HG03060 (cell line): ENCODE results near the gene CCDC110.

Experiments
- ATAC-seq: cut with Tn5 transposase; IDR thresholded peaks from one replicate; pipeline ENCODE4 v1.9.1; 2021; ENCODE audit warnings: low read depth, moderate number of reproducible peaks; ENCODE audit not compliant: unreplicated experiment

CCDC110 gene

GRCh38 chr4:185473247-185473646 lies 1.7 kb upstream of the CCDC110 start:
- no peak for ATAC-seq

- no peak for ATAC-seq
These were observed 590 bp upstream of the CCDC110 start for GRCh38 chr4:185472103-185472542.

- no peak for ATAC-seq
These were observed 885 bp downstream of the CCDC110 start for GRCh38 chr4:185470501-185471195.

GRCh38 chr4:185469580-185470154 lies 1.9 kb downstream of the CCDC110 start:
- no peak for ATAC-seq

GRCh38 chr4:185468999-185469398 lies 2.5 kb downstream of the CCDC110 start:
- ATAC-seq, result no peak

GRCh38 chr4:185467991-185468390 lies 3.5 kb downstream of the CCDC110 start:
- ATAC-seq, result no peak

GRCh38 chr4:185467101-185467500 lies 4.4 kb downstream of the CCDC110 start:
- ATAC-seq, result no peak

- no peak for ATAC-seq
These were observed 5.8 kb downstream of the CCDC110 start for GRCh38 chr4:185465707-185466106.

- ATAC-seq, result no peak
These were observed 6.6 kb downstream of the CCDC110 start for GRCh38 chr4:185464887-185465286.

- no peak for ATAC-seq
These were observed 7.3 kb downstream of the CCDC110 start for GRCh38 chr4:185464183-185464582.

- ATAC-seq, result no peak
These were observed 8.0 kb downstream of the CCDC110 start for GRCh38 chr4:185463541-185463940.

GRCh38 chr4:185461565-185461964 lies 10.0 kb downstream of the CCDC110 start:
- ATAC-seq, result no peak

- no peak for ATAC-seq
These were observed 14.4 kb downstream of the CCDC110 start for GRCh38 chr4:185457136-185457535.

GRCh38 chr4:185456131-185456530 lies 15.4 kb downstream of the CCDC110 start:
- no peak for ATAC-seq

- no peak for ATAC-seq
These were observed 26.3 kb downstream of the CCDC110 start for GRCh38 chr4:185445209-185445608.

GRCh38 chr4:185441479-185441878 lies 30.1 kb downstream of the CCDC110 start:
- no peak for ATAC-seq

GRCh38 chr4:185437809-185438208 lies 33.7 kb downstream of the CCDC110 start:
- no peak for ATAC-seq

- ATAC-seq, result no peak
These were observed 36.1 kb downstream of the CCDC110 start for GRCh38 chr4:185435466-185435865.

- ATAC-seq, result no peak
These were observed 41.9 kb downstream of the CCDC110 start for GRCh38 chr4:185429660-185430059.

GRCh38 chr4:185426960-185427688 lies 44.4 kb downstream of the CCDC110 start:
- ATAC-seq, result no peak

- peak; percentile 92 for ATAC-seq
These were observed 45.7 kb downstream of the CCDC110 start, which contains the start of gene UFSP2 for GRCh38 chr4:185425647-185426352. UFSP2 (minus strand) TSS chr4:185425964; CDS start chr4:185425868, 96 bp downstream.
